ENCODE data around the gene PRKCE. TPM values are rescaled to one million over a fixed set of nuclear protein-coding genes. Genes with fewer than 3 reads are reported as not detected.

Gene PRKCE
- total and polyA plus RNA-seq, 2 donors (not counting 3 experiments of a cell fraction or from before 2014, with no cell fraction given), result 27.9 to 33.9 TPM

DNA sequence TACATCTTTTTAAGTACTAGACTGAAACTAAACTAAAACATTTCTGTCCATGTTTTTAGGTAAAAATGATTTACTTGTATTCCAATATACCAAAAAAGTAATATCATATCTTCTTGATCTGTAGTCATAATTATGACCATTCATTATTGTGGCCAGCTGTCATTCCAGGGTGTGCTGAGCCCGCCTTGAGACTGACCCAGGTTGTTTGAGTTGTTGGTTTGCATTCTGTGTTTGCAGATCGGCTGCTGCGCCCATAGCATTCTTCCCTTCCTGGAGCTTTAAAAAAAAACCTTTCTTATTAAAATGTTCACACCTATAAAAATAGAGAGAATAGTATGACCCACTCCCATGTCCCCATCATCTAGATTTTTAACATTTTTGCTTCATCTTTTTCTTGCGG lies 101.9 kb downstream of the PRKCE start:
- Histone ChIP-seq H3K36me3 (ENCODE audit: control insufficient read depth in 2 of 2, extremely low read depth in 1 of 2, insufficient read depth in 2 of 2, low read length in 2 of 2) (no peaks in the 10 kb centered on the region), H3K4me3 (replicated peaks in 1 of 3; ENCODE audit: insufficient read depth in 1 of 3, low read depth in 1 of 3, low read length in 3 of 3) (no peak overlapping the region), H3K4me1 (ENCODE audit: control insufficient read depth, extremely low read depth, insufficient read depth, low read length) (no peaks in the 10 kb centered on the region), H4K20me1 (replicated peaks; ENCODE audit: control insufficient read depth, extremely low read depth, insufficient read depth, low read length) (peaks cover 2% of the 10 kb centered on the region), H3K9me3 (replicated peaks; ENCODE audit: control insufficient read depth, insufficient read depth, low read length) (no peaks in the 10 kb centered on the region), H3K4me2 (ENCODE audit: insufficient read depth, low read length) (no peak overlapping the region), H3K9me1 (replicated peaks; ENCODE audit: control insufficient read depth, extremely low read depth, insufficient read depth, low read length) (no peaks in the 10 kb centered on the region), H3K9ac (replicated peaks; ENCODE audit: extremely low read depth, insufficient read depth, low read length) (no peak overlapping the region), H3K27me3 (ENCODE audit: control insufficient read depth in 2 of 2, insufficient read depth in 2 of 2, low read length in 2 of 2) (no peaks in the 10 kb centered on the region), H2AFZ (ENCODE audit: low read depth, low read length) (no peak overlapping the region), H3K27ac (ENCODE audit: insufficient read depth, low read depth, low read length) (no peak overlapping the region), H3K79me2 (ENCODE audit: control insufficient read depth, insufficient read depth, low read length) (no peaks in the 10 kb centered on the region)
- CTCF ChIA-PET, result no interaction called here
- DNase-seq (ENCODE audit: low read depth, low spot score), result no peak
- POLR2A ChIA-PET, result no interaction called here
- BruUV-seq (replicated peaks), result no TSS peak
- no peak for TF ChIP-seq FOS (IDR thresholded peaks at IDR 0.05; ENCODE audit: borderline replicate concordance, insufficient read depth, low read length)
- TF ChIP-seq POLR2A (IDR thresholded peaks at IDR 0.05; ENCODE audit: low read depth, low read length), result no peak
- FAIRE-seq, result no peak
- intact Hi-C loops (cut with micrococcal nuclease) (no loop called here), dilution Hi-C loops (cut with MboI; ENCODE audit: extremely low pct_ligation_motif_present, low sequenced_read_pairs) (no loop called here)

DNA sequence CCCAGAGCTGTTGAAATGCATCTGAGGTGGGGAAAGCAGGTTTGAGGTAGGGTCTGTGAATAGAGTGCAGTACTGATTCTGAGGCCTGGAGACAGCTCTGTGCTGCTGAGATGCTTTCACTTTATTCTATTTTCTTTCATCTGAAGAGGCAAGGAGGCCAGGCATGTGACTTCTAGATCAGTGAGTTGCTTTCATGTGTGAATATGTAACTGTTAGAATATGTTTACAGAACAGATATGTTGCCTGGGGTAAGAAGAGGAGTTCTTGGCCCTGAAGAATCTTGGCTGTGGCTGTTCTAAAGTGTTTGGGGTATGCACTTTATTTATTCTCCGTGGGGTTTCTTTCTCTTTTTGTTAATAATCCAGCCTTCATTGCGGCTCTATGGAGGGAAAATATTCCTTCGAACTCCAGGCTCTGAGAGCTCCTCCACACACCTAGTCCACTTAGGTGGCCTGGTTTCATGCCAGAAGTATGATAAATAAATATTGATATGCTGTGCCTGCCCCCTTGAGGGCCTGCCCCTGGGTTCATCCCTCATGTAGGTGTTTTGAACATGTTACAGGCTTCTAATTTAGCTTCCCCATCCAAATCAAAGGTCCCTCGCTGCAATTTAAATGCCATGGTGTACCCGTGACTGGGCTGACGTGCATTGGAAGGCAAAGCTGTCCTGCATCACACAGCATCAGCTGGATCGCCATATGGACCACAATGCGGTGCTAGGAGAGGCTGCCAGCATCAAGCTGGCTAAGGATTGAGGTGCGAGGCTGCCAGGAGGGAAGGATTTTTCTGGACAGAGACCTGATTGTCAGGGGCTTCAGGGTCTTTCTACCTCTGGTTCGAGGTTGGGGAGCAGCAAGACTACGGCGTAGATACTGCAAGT lies 102.9 kb downstream of the PRKCE start:
- no TSS peak for BruUV-seq (replicated peaks)
- H3K27me3 ChIP-seq (ENCODE audit: control insufficient read depth in 2 of 2, insufficient read depth in 2 of 2, low read length in 2 of 2), result no peaks in the 10 kb centered on the region
- TF ChIP-seq POLR2A (IDR thresholded peaks at IDR 0.05; ENCODE audit: low read depth, low read length) (no peak), EZH2 (IDR thresholded peaks at IDR 0.05; ENCODE audit: borderline replicate concordance, low read depth, low read length, severe bottlenecking) (no peak), JUN (IDR thresholded peaks at IDR 0.05; ENCODE audit: borderline replicate concordance, insufficient read depth, insufficient read length, low read depth) (no peak), POLR2AphosphoS5 (IDR thresholded peaks at IDR 0.05; ENCODE audit: insufficient read depth, low read depth, low read length) (no peak), FOS (IDR thresholded peaks at IDR 0.05; ENCODE audit: borderline replicate concordance, insufficient read depth, low read length) (no peak), MYC (IDR thresholded peaks at IDR 0.05; ENCODE audit: low read depth, low read length) (no peak), GATA2 (IDR thresholded peaks at IDR 0.05; ENCODE audit: insufficient read depth, insufficient read length, low read depth, low read length) (no peak)
- TF ChIP-seq, protein P1, sequence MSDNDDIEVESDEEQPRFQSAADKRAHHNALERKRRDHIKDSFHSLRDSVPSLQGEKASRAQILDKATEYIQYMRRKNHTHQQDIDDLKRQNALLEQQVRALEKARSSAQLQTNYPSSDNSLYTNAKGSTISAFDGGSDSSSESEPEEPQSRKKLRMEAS (IDR thresholded peaks at IDR 0.05; ENCODE audit: insufficient read depth, insufficient read length), result no peak
- TF ChIP-seq, protein P2, sequence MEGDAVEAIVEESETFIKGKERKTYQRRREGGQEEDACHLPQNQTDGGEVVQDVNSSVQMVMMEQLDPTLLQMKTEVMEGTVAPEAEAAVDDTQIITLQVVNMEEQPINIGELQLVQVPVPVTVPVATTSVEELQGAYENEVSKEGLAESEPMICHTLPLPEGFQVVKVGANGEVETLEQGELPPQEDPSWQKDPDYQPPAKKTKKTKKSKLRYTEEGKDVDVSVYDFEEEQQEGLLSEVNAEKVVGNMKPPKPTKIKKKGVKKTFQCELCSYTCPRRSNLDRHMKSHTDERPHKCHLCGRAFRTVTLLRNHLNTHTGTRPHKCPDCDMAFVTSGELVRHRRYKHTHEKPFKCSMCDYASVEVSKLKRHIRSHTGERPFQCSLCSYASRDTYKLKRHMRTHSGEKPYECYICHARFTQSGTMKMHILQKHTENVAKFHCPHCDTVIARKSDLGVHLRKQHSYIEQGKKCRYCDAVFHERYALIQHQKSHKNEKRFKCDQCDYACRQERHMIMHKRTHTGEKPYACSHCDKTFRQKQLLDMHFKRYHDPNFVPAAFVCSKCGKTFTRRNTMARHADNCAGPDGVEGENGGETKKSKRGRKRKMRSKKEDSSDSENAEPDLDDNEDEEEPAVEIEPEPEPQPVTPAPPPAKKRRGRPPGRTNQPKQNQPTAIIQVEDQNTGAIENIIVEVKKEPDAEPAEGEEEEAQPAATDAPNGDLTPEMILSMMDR (IDR thresholded peaks at IDR 0.05; ENCODE audit: extremely low read depth in 1 of 2, insufficient read depth in 1 of 2, low read depth in 1 of 2, low read length in 2 of 2), result no peak
- H3K4me3 ChIP-seq (replicated peaks in 1 of 3; ENCODE audit: insufficient read depth in 1 of 3, low read depth in 1 of 3, low read length in 3 of 3), result no peak overlapping the region
- no peak overlapping the region for H2AFZ ChIP-seq (ENCODE audit: low read depth, low read length)
- ChIA-PET POLR2A (no interaction called here), CTCF (no interaction called here)
- H3K36me3 ChIP-seq (ENCODE audit: control insufficient read depth in 2 of 2, extremely low read depth in 1 of 2, insufficient read depth in 2 of 2, low read length in 2 of 2), result no peaks in the 10 kb centered on the region
- no peaks in the 10 kb centered on the region for H3K79me2 ChIP-seq (ENCODE audit: control insufficient read depth, insufficient read depth, low read length)
- DNase-seq (ENCODE audit: low read depth, low spot score) (no peak), FAIRE-seq (no peak)
- no peak overlapping the region for H3K4me2 ChIP-seq (ENCODE audit: insufficient read depth, low read length)
- peaks cover 2% of the 10 kb centered on the region for H4K20me1 ChIP-seq (replicated peaks; ENCODE audit: control insufficient read depth, extremely low read depth, insufficient read depth, low read length)
- H3K4me1 ChIP-seq (ENCODE audit: control insufficient read depth, extremely low read depth, insufficient read depth, low read length), result no peaks in the 10 kb centered on the region
- H3K9me3 ChIP-seq (replicated peaks; ENCODE audit: control insufficient read depth, insufficient read depth, low read length), result no peaks in the 10 kb centered on the region
- H3K9me1 ChIP-seq (replicated peaks; ENCODE audit: control insufficient read depth, extremely low read depth, insufficient read depth, low read length), result no peaks in the 10 kb centered on the region
- dilution Hi-C loops (cut with MboI; ENCODE audit: extremely low pct_ligation_motif_present, low sequenced_read_pairs) (no loop called here), intact Hi-C loops (cut with micrococcal nuclease) (no loop called here)
- no peak overlapping the region for H3K27ac ChIP-seq (ENCODE audit: insufficient read depth, low read depth, low read length)
- no peak overlapping the region for H3K9ac ChIP-seq (replicated peaks; ENCODE audit: extremely low read depth, insufficient read depth, low read length)
